ENCODE results near the gene SMYD3. TPM values are rescaled to one million over a fixed set of nuclear protein-coding genes. Genes with fewer than 3 reads are reported as not detected.

Gene SMYD3
- total and polyA plus RNA-seq, 2 of the 13 experiments (the other 11 are each of a cell fraction or from before 2014, with no cell fraction given) = 27.7 to 35.8 TPM

DNA sequence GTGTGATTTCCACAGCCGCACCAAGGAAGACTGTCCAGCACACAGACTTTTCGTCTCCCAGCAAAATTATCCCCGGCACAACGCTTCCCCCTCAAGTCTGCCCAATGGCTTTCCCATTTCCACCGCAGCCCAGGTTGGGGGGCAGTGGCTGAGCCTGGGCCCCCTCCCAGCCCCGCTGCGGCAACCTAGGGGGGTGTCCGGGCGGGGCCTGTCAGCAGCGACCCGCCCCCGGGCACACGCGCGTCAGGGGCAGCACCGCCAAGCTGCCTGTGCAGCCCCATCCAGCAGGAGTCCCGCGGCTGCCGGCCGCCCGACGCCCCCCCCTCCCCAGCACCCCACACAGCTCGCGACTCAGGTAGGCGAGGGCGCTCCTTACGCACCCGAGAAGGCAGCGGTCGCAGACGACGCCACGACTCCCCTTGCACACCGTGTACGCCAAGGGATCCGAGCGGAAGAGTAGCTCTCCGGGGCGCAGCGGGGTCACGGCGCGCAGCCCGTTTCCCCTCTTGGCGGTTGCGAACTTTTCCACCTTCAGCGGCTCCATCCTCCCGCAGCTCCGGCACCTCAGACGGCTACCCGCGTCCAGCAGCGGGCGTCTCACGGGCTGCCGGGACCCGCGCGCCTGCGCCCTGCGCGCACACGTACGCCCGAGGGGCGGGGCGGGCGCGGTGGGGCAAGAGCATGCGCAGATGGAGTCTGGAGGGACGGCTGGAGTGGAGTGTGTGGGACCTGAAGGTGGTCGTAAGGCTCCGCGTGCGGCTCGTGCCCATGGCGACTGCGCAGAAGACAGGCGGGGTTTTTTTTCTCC, at the start of gene SMYD3 (continued):
- TF ChIP-seq ZNF550 (CRISPR knock-in tag; IDR thresholded peaks at IDR 0.05; ENCODE audit: borderline replicate concordance) = no peak
- TF ChIP-seq ZFY (CRISPR knock-in tag; IDR thresholded peaks at IDR 0.05) = peak; percentile 39
- no peak for TF ChIP-seq TAF15 (IDR thresholded peaks at IDR 0.05; ENCODE audit: low read depth, low read length, poor library complexity, severe bottlenecking)
- TF ChIP-seq, protein P1, sequence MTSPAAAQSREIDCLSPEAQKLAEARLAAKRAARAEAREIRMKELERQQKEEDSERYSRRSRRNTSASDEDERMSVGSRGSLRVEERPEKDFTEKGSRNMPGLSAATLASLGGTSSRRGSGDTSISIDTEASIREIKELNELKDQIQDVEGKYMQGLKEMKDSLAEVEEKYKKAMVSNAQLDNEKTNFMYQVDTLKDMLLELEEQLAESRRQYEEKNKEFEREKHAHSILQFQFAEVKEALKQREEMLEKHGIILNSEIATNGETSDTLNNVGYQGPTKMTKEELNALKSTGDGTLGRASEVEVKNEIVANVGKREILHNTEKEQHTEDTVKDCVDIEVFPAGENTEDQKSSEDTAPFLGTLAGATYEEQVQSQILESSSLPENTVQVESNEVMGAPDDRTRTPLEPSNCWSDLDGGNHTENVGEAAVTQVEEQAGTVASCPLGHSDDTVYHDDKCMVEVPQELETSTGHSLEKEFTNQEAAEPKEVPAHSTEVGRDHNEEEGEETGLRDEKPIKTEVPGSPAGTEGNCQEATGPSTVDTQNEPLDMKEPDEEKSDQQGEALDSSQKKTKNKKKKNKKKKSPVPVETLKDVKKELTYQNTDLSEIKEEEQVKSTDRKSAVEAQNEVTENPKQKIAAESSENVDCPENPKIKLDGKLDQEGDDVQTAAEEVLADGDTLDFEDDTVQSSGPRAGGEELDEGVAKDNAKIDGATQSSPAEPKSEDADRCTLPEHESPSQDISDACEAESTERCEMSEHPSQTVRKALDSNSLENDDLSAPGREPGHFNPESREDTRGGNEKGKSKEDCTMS (CRISPR knock-in tag; conservative IDR thresholded peaks at IDR 0.05) = no peak
- TF ChIP-seq ZC3H13 (CRISPR knock-in tag; IDR thresholded peaks at IDR 0.05) = no peak
- TF ChIP-seq GLI4 (CRISPR knock-in tag; IDR thresholded peaks at IDR 0.05; ENCODE audit: borderline replicate concordance) = no peak
- TF ChIP-seq PHF8 (CRISPR knock-in tag; IDR thresholded peaks at IDR 0.05) = peak; percentile 84
- no peak for TF ChIP-seq RFXANK (CRISPR knock-in tag; IDR thresholded peaks at IDR 0.05)
- TF ChIP-seq ZNF556 (CRISPR knock-in tag; IDR thresholded peaks at IDR 0.05; ENCODE audit: borderline replicate concordance) = peak; percentile 63; the same call in 1 of the 2 replicates
- no peak for TF ChIP-seq CHD2 (IDR thresholded peaks at IDR 0.05; ENCODE audit: low read depth, low read length)
- TF ChIP-seq, protein P2, sequence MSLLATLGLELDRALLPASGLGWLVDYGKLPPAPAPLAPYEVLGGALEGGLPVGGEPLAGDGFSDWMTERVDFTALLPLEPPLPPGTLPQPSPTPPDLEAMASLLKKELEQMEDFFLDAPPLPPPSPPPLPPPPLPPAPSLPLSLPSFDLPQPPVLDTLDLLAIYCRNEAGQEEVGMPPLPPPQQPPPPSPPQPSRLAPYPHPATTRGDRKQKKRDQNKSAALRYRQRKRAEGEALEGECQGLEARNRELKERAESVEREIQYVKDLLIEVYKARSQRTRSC (CRISPR knock-in tag; IDR thresholded peaks at IDR 0.05; ENCODE audit: low read depth) = no peak
- no peak for TF ChIP-seq SMAD3 (CRISPR knock-in tag; IDR thresholded peaks at IDR 0.05)
- no peak for TF ChIP-seq MTA3 (CRISPR knock-in tag; IDR thresholded peaks at IDR 0.05)
- TF ChIP-seq ZNF546 (CRISPR knock-in tag; conservative IDR thresholded peaks at IDR 0.05) = no peak
- no peak for TF ChIP-seq TCF7 (IDR thresholded peaks at IDR 0.05; ENCODE audit: low read depth)
- TF ChIP-seq ZNF678 (CRISPR knock-in tag; IDR thresholded peaks at IDR 0.05) = no peak
- TF ChIP-seq MIER2 (CRISPR knock-in tag; IDR thresholded peaks at IDR 0.05) = no peak
- no peak for TF ChIP-seq ZSCAN21 (CRISPR knock-in tag; IDR thresholded peaks at IDR 0.05; ENCODE audit: borderline replicate concordance)
- no peak for TF ChIP-seq JARID2 (CRISPR knock-in tag; IDR thresholded peaks at IDR 0.05; ENCODE audit: insufficient replicate concordance)
- TF ChIP-seq, protein P3, sequence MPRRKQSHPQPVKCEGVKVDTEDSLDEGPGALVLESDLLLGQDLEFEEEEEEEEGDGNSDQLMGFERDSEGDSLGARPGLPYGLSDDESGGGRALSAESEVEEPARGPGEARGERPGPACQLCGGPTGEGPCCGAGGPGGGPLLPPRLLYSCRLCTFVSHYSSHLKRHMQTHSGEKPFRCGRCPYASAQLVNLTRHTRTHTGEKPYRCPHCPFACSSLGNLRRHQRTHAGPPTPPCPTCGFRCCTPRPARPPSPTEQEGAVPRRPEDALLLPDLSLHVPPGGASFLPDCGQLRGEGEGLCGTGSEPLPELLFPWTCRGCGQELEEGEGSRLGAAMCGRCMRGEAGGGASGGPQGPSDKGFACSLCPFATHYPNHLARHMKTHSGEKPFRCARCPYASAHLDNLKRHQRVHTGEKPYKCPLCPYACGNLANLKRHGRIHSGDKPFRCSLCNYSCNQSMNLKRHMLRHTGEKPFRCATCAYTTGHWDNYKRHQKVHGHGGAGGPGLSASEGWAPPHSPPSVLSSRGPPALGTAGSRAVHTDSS (CRISPR knock-in tag; conservative IDR thresholded peaks at IDR 0.05) = no peak
- TF ChIP-seq SATB2 (CRISPR knock-in tag; IDR thresholded peaks at IDR 0.05) = 0 out of 2 replicates have a peak, but pooled peaks have one; percentile 27
- TF ChIP-seq ZNF670 (CRISPR knock-in tag; IDR thresholded peaks at IDR 0.05; ENCODE audit: borderline replicate concordance) = no peak
- TF ChIP-seq, protein P4, sequence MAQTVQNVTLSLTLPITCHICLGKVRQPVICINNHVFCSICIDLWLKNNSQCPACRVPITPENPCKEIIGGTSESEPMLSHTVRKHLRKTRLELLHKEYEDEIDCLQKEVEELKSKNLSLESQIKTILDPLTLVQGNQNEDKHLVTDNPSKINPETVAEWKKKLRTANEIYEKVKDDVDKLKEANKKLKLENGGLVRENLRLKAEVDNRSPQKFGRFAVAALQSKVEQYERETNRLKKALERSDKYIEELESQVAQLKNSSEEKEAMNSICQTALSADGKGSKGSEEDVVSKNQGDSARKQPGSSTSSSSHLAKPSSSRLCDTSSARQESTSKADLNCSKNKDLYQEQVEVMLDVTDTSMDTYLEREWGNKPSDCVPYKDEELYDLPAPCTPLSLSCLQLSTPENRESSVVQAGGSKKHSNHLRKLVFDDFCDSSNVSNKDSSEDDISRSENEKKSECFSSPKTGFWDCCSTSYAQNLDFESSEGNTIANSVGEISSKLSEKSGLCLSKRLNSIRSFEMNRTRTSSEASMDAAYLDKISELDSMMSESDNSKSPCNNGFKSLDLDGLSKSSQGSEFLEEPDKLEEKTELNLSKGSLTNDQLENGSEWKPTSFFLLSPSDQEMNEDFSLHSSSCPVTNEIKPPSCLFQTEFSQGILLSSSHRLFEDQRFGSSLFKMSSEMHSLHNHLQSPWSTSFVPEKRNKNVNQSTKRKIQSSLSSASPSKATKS (CRISPR knock-in tag; IDR thresholded peaks at IDR 0.05) = no peak
- no peak for TF ChIP-seq SCMH1 (CRISPR knock-in tag; IDR thresholded peaks at IDR 0.05; ENCODE audit: borderline replicate concordance)
